Ureter (tissue), 1 donor: ENCODE measurements around the gene CHID1. TPM values are rescaled to one million over a fixed set of nuclear protein-coding genes. Genes with fewer than 3 reads are reported as not detected.

ENCODE experiments used
- DNase-seq: peaks from one replicate; pipeline ENCODE4 v3.0.0-alpha.2; 2020; ENCODE audit warnings: low spot score
- total RNA-seq: library from RNA; stranded (reverse); gene quantifications from one replicate; pipeline ENCODE4 v1.2.4, GENCODE V29; 2023
- donor health status: DM: yes; HTN: yes; CAD: no.

The CHID1 gene
- total RNA-seq, 1 donor from 2014 or later = 116 TPM

DNA sequence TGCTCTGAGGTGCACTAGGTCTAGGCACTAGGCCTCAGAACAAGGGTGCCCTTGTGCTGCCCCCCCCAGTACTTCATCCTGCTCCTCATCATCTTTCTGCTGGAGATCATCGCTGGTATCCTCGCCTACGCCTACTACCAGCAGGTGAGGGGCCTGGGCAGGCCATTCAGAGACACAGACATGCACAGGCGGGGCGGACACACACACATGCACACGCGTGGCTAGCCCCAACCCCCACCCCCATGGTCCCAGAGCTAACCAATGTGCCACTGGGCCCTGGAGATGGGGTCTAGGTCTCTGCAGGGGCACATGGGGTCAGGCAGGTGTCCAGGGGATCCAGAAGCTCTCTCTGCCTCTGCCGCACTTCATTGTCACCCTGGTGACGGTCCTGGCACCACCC, 73.9 kb downstream of the CHID1 start:
- DNase-seq = no peak

DNA sequence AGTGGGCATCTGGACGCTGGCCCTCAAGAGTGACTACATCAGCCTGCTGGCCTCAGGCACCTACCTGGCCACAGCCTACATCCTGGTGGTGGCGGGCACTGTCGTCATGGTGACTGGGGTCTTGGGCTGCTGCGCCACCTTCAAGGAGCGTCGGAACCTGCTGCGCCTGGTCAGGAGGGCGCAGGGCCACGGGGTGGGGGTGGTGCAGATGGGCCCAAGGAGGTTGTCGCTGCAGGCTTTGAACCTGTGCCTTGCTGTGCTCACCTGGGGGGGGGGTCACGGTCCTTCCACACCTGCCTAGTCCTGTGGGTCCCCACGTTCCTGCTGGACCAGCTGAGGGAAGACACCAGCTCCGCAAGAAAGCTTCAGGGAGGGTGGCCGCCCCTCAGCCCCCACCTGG, 74.3 kb downstream of the CHID1 start:
- DNase-seq = no peak

DNA sequence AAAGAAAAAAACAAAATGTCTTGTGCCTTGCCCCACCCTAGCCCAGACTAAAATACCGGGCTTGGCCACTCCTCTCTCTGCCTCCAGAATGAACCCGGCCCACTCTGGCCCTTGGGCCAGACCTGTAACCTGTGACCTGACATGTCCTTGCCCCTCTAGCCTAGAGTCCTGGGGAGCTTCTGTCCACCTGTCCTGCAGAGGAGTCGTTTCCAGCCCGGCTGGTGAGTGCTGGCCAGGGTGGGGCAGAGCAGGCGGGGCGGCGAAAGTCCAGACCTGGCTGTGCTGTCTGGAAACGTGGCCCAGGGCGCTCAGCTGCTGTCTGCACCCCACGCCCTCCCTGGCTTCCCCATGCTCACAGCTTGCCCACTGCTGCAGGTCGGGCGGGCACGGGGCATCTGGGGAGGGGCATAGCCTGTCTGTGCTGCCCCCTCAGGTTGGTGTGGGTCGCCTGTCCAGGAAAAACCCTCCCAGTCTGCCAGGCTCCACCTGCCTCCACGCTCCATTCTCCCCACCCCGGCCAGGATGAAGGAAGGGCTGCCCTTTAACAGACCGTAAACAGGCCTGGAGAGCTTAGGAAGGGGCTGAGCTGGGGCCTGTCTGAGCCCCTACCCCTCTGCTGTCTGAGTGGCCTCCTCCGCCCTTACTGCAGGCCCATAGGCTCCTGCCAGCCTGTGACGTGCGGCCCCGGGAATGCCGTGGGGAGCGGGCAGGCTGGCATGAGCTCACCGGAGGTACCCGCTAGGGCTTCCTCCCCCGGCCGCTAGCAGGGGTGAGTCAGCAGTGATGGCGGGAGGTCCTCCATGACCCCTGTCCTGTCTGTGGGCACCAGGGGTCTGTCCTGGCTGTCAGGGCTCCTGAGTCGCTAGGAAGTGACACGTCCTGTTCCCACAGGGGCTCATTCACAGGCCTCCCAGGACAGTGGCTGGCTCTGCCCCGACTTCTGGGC, 76.0 kb downstream of the CHID1 start:
- DNase-seq = no peak

DNA sequence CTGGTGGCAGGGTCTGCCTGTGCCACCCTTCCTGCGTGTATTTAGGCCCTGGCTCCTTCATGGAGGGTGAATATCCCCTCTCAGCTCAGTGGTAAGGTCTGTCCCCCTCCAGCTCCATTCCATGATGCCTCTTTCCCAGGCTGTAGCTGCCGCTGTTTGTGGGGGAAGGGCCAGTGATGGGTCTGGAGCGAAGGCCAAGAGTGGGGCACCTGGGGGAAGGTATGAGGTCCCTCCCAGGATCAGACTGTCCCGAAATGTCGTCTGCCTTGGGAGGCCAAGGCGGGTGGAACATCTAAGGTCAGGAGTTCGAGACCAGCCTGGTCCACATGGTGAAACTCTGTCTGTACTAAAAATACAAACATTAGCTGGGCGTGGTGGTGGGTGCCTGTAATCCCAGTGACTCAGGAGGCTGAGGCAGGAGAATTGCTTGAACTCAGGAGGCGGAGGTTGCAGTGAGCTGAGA, 76.7 kb downstream of the CHID1 start:
- DNase-seq = no peak

DNA sequence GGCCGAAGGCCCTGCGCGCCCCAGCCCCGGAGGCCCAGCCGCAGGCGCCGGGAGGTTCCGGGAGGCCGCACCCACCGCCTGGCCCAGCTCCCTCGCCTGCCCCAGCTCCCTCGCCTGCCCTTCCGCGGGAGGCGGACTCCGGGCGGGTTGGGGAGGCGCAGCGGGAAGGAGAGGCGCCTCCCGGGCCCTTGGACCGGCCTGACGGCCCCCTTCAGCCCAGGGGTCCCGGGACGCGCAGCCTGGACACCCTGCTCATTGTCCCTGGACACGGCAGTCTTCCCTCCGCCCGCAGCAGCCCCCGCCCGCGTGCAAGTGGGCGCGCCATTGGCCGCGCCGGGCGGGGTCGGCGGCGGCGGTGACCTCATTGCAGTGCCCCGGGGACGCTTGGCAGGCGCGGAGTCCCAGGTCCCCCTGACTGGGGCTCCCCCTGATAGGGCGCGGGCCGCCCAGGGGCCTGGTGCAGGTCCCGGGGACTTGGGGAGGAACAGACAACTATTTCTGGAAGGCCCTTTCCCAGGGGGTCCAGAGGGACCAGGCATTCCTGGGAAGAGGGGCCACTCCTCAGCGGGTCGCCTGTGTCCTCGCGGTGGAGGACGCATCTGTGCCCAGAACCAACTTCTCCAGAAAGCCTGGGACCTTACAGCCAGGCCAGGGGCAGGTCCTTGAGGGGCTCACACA, 77.4 kb downstream of the CHID1 start:
- no peak for DNase-seq

DNA sequence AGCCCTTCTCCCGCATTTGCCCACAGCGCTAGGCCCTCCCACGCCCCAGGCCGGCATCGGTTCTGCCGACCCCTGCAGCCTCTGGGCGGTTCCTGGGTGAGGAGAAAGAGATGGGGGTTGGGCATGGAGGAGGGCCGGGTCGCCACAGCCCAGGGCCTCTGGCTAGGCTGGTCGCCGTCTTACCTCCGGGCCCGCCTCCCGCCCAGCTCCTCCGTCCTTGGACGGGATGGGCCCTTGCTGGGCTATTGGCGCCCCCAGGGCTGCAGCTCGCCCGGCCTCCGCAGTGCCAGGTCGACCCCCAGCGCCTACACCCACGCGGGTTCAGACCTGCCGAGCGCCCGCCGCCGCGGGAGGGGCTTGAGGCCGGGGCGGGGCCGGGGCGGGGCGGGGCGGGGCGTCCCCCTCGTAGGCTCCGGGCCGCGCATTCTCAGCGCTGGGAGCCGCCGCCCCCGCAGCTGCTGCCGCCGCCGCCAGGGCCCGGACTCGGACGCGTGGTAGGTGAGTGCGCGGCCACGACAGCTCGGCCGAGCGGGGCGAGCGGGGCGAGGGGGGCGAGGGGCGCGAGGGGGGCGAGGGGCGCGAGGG, 78.0 kb downstream of the CHID1 start, which contains the start of gene CD151:
Gene CD151, plus strand, starts transcription at position 424 of the 585 bp plus-strand sequence. CDS start 3,118 bp downstream, outside the sequence.
- no peak for DNase-seq

DNA sequence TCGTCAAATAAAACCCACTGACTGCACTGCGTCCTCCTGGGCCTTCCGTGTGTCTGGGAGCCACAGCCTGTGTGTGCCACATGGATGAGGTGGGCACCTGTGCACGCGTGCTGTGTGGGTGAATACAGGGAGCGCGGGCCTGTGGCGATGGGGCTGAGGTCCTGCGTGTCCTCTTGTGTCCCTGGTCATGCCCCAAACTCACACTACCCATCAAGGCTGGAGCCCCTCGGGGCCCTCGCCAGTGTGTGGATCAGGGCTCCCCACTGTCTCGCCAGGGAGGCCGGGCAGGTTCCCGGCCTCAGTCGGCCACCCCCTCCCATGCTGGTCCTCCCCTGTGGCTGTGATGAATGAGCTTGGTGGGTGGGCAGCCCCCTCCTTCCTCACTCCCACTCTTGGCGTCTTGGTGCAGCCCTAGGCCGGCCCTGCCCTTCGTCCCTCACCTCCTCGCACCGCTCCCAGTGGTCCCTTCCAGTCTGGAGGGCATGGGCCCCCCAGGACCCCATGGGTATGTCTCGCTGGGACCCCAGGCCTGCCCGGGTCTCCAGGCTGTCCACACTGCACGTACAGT, 78.6 kb downstream of the CHID1 start:
- DNase-seq = no peak

DNA sequence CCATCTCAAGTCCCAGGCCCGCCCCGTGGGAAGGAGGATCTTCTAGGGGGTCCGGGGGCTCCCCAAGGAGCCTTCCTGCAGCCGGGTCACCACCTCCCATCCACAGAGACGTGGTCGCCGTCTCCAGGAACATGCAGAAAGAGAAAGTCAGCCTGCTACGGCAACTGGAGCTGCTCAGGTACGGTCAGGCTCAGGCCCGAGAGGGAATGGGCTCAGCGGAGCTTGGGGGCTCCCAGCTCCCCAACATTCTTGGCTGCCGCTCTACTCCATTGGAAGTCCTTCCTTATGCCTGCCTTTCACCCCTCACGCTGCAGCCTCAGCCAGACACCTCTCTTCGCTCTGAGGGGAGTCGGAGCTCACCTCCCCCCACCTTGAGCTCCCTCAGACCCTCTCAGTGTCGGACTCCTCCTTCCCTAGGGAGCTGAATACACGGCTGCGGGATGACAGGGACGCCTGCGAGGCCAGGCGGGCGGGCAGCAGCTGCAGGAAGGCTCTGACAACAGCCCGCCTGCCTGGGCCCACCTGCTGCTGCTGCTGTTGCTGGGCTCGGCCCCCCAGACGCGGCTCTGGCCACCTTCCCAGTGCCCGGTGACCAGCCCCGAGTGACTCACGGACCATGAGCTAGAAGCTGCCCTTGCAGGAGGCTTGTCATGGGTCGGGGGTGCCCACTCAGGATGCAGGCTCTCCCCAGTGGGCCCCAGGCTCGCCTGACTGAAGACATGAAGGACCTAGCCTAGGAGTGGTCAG, 79.3 kb downstream of the CHID1 start:
- no peak for DNase-seq

DNA sequence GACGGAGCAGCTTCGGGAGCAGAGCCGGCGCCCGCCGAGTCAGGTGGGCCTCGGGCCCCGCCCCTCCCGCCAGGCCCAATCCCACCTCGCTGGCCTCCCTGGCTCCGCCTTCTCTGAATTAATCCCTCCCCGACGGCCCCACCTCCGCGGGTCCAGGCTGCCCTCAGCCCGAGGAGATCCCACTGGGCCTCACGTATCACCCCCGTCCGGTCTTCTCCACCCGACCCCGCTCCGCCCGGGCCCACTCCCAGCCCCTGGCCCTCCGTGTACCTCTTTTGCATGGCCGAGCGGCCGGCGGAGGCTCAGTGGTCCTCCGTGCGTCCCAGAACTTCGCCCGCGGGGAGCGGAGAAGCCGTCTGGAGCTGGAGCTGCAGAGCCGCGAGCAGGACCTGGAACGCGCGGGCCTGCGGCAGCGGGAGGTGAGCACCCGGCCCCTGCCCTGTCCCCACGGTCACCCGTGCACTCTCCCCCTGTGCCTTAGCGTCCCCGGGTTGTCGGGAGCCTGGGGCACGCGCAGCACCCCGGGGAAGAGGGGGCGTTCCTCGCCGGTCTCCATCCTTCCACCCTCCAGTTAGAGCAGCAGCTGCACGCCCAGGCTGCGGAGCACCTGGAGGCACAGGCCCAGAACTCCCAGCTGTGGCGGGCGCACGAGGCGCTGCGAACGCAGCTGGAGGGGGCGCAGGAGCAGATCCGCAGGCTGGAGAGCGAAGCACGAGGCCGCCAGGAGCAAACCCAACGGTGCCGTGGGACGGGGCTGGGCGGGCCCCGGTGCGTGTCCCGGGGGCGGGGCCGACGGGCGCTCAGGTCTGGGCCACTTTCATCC, 80.1 kb downstream of the CHID1 start:
- peak; percentile 80 for DNase-seq

DNA sequence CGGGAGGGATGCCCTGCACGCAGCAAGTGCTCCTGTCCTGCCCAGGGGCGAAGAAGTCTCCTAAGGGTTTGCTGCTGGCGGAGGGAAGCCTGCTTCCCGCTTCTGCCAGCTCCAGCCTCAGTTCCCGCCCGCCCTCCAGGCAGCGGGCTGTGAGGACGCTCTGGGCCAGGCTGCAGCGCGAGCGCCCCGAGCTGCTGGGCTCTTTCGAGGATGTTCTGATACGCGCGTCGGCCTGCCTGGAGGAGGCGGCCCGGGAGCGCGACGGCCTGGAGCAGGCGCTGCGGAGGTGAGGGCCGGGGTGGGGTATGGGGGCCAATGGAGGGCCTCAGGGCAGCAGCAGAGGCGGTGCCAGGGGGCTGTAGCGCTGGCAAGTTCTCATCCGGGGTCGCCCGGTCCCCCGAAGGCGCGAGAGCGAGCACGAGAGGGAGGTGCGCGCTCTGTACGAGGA, 80.7 kb downstream of the CHID1 start:
- no peak for DNase-seq

DNA sequence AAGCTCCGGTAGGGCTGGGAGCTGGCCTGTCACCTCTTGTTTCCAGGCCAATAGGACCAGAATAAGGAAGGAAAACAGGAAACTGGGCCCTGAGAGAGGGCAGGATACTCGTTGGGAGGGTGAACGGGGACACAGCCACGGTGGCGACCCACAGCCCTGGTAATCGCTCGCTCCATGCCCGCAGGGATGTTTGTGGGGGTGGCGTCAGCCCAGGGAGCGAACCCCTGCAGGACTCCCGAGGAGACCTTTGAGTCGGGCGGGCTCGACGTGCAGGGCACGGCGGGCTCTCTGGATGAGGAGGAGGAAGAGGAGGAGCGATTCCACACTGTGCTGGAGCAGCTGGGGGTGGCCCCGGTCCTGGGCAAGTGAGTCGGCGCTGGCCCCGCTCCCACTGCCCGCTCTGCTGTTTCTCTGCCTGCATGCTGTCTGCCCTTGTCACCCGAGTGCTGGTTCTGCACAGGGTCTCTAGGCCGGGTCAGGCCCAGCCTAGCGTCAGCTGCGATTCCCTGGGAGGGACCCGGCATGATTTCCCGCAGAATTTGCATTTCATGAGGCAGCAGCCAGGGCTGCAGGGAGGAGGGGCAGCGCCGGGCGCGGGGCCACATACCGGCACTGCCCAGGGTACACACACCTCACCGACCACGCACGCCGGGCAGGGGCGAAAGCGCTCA, 81.3 kb downstream of the CHID1 start:
- DNase-seq = no peak

DNA sequence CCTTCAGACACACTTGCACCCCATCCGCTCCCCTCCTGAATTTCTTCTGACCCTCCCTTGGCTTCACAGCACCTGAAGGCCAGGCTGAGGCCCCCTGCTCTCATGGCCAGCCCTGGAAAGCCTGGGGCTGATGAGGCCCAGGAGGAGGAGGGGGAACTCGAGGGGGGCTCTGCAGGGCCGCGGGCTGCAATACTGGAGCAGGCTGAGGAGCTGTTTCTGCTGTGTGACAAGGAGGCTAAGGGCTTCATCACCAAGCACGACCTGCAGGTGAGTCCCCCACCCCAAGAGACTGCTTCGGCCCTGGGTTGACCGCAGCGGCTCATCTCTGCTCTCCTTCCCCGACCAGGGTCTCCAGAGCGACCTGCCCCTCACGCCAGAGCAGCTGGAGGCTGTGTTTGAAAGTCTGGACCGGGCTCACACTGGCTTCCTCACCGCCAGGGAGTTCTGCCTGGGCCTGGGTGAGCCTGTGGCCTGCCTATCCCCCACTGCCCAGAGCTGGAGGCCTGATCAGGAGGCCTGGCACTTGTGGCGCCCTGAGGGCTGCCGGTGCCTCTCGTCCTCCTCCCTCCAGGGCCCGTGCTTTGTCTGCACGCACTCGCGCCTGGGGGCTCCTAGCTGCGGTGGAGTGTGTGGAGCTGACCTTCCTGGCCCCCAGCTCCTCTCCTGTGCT, 82.0 kb downstream of the CHID1 start:
- DNase-seq = no peak

DNA sequence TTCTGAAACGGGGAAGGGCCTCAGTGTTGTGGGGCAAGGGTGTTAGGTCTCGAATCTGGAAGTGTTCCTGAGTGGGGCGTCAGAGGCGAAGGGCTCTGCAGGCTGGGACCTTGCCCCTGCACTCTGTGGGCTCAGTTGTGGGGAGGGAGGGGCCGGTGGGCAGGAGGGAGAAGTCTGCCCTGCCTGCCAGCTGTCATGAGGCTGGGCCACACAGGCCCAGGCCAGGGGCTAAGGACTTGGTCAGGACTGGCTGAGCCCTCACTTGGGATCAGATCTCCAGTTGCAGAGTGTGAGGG, 82.8 kb downstream of the CHID1 start, which contains the start of gene CRACR2B:
Gene CRACR2B, plus strand, starts transcription at position 23 of the 296 bp plus-strand sequence. CDS start 689 bp downstream, outside the sequence.
- no peak for DNase-seq

DNA sequence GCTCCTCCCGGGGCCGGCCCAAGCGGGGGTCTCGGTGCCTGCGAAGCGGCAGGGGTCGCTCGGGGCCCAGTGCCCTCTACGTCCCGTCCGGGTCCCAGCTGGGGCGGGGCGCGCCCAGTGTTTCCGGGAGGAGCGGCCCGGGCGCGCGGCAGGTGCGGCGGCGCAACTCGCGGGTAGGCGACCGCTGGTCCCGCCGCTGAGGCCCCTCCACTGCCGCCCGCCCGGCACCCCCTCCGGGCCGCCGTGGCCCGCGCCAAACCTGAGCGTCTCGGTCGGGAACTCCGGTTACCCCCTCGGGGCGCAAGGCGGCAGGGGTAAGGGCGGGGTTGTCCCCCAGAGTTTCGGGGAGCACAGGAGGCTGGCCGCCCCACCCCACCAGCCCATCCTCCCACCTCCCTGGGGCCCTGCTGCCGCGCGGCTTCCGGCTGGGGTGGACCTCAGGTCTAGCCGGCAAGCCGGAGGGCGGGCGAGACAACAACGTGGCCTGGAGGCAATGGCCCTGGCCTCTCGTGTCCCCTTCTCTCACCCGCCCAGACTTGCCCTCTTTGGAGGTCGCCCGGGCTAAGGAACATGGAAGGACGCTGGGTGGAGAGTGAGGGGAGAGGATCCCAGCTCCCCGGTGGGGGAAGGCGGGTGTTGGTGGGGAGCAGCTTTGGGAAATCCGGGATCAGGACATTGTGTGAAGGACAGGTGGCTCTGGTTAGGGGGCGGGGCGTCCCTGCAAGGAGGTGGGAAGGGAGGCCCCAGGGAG, 83.3 kb downstream of the CHID1 start:
- DNase-seq = no peak

DNA sequence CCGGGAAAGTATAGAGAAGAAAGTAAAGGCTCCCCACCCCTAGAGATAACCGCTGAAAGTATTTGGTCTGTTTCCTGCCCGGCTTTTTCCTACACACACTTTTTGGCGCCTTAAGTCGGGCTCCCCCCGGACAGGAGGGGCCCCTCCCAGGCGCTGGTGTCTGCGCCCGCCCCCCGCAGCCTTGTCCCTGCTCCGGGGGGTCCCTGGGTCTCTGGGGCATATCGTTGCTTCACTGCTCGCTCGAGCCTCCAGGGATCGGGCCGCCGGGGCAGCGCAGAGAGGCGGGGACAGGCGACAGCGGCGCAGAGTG, 83.8 kb downstream of the CHID1 start:
- DNase-seq = no peak

DNA sequence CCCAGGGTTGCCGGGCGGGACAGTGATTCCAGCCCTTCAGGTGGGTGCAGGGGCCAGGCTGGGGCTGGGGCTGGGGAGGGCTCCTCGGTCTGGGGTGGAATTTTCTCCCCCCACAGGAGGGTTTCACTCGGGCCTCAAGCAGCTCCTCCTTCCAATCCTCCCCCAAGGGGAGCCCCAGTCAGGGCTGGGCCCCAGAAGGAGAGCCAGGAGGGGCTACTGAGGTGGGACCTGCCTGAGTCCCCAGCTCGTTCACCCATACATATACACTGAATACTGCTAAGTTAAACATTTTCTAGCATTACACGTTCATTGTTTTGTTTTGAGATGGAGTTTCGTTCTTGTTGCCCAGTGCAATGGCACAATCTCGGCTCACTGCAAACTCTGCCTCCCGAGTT, 84.4 kb downstream of the CHID1 start:
- DNase-seq = no peak

DNA sequence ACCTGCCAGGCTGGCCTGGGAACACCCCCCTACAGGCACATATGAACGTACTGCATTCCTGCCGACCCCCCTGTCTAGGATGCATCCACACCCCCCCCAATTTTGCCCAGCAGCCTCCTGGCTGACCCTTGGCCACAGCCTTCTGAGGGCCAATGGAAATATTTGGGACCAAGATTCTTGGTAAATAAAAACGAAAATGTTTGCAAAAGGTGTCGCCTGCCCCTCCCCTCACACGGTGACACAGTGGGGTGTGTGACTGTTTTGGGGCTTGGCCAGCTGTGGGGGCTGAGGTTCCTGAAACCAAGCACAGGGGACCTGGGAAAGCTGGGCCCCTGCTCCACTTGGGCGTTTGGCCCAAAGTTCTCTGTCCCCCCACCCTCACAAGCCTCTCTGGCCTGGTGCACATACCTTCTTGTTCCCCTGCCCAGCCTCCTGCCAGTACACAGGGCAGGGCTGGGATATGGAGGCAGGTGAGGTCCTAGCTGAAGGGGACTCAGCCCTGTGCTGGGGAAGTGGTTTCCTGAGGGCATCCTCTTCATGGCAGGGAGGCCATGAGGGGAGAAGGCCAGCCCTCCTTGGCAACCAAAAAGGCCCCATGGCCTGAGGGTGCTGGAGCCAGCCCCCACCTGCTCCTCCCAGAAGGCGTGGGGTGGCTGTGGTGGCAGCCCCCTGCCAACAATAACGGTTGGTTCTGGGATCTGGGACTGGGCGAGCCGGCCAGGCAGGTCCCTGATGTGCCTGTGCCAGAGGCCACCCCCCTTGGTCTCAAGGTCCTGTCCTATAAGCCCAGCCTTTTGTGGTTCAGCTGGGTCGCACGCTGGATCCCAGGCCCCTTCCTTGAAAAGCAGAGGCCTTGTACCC, 85.0 kb downstream of the CHID1 start:
- DNase-seq = no peak

DNA sequence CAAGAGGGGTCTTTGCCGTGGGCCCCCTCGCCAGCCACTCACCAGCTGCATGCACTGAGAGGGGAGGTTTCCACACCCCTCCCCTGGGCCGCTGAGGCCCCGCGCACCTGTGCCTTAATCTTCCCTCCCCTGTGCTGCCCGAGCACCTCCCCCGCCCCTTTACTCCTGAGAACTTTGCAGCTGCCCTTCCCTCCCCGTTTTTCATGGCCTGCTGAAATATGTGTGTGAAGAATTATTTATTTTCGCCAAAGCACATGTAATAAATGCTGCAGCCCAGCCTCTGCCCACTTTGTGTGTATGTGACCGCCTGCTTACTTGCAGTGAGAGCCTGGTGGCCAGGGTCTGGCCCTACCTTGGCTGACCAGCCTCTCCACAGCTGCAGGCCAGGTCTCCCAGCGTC, 85.7 kb downstream of the CHID1 start:
- no peak for DNase-seq
